ENCODE results near the gene PDLIM7.
"Not testable (repeated sequence)": the region's sequence is repeated elsewhere in the genome, so short reads cannot be mapped to it uniquely, and the experiment has no call there.

The PDLIM7 gene

DNA sequence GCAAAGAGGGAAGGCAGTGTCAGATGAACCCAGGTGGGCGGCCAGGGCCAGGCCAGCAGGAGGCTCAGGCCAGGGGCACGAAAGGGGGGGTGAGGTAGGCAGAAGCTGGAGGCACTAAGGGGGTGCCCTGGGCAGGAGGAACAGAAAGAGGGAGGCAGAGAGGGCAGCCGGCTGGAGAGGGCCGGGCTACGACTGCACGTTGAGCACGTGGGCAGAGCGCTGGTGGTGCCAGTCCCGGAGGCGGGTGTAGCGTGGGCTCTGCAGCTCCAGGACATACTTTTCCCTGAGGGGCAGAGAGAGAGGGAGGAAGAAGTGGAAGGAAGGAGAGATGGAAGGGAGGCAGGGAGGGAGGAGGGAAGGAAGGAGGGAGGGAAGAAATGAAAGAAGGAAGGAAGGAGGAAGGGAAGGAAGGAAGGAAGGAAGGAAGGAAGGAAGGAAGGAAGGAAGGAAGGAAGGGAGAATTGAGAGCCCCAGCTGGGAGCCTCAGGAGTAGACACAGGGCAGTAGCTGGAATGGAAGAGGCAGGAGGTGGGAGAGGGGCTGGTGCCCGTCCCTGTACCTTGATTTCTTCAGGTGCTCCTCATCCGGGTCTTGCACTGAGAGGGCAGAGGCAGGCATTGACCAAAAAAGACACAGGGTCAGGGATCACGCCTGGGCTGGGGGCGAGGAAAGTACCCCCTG, 7.0 kb downstream of the PDLIM7 start:
- DNase-seq: no peak

DNA sequence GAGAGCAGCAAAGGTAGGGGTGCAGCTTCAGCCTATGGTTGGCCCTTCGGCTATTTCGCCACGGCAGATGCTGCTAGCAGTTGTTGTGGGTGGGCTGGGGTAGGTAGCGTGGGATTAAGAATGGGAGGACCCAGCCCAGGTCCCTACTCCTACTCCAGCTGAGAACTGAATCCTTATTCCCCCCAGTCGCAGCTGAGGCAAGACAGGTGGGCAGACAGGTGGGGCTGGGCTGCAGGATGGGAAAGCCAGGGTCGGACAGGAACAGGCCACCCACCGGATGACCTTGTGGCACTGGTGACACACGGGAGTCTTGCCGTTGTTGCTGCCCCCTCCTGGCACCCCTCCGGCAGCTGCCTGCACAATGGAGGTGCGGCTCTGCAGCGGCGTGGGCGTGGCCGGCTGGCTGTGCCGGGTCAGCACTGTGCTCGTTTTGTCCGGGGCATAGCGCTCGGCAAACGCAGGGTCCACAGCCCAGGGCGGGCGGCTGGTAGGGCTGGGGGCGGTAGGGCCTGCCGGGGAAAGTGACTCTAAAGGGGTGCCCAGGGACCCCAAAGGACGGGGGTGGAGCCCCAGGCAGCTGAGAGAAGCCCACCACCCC, 8.2 kb downstream of the PDLIM7 start:
- no peak for DNase-seq

DNA sequence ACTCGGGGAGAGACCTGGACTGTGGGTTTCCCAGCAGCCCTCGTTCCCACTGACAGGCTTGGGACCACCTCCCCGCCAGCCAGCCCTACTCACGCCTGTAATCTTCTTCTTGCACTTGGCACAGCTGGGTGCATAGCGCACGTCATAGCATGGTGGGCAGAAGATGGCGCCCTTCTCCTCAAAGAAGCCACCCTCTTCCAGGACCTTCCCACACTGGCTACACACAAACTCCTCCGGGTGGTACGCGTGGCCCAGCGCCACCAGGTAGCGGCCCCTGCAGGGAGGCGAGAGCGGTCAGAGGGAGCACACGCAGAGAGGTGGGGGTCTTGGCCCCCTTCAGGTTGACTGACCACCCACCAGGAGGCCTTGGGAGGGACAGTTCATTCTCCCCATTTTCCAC, 9.4 kb downstream of the PDLIM7 start:
- DNase-seq: no peak

DNA sequence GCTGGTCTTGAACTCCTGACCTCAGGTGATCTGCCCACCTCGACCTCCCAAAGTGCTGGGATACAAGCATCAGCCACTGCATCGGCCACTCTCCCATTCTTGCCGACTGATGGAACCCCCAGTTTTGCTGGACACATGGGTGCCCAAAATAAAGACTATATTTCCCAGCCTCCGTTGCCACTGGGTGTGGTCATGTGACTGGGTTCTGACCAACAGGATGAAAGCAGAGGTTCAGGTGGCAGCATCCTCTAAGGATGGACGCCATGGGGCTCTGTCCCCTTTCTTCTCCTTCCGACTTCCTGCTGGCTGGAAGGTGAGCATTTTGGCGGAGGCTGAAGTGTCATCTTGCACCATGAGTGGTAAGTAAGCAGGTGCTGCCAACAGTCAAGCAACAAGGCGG, 10.3 kb downstream of the PDLIM7 start:
- no peak for DNase-seq

DNA sequence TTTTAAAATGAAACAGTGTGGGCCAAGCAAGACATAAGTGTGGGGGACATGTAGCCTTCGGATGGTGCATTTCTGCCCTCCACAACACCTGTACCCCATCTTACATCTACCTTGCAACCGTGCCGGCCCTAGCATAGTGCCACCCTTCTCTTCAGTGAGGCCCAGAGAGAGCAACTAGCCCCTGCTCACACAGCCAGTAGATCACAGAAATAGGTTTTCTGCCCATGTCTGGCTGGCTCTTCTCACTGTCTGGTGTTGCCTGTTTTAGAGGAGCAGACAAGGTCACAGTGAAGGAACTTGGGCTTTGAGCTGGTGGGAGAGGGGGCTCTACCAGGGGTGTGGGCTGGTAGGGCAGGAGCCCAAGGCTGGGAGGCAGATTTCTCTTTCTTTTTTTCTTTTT, 11.1 kb downstream of the PDLIM7 start:
- no peak for DNase-seq

DNA sequence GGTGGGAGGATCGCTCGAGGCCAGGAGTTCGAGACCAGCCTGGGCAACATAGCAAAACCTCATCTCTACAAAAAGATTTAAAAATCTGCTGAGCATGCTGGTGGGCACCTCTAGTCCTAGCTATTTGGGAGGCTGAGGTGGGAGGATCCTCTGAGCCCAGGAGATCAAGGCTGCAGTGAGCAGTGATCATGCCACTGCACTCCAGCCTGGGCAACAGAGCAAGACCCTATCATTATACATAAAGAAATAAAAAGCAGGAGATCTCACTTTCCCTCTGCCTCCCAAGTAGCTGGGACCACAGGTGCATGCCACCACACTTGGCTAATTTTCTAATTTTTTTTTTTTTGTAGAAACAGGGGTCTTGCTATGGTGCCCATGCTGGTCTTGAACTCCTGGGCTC, 11.7 kb downstream of the PDLIM7 start:
- not testable (repeated sequence) for DNase-seq

DNA sequence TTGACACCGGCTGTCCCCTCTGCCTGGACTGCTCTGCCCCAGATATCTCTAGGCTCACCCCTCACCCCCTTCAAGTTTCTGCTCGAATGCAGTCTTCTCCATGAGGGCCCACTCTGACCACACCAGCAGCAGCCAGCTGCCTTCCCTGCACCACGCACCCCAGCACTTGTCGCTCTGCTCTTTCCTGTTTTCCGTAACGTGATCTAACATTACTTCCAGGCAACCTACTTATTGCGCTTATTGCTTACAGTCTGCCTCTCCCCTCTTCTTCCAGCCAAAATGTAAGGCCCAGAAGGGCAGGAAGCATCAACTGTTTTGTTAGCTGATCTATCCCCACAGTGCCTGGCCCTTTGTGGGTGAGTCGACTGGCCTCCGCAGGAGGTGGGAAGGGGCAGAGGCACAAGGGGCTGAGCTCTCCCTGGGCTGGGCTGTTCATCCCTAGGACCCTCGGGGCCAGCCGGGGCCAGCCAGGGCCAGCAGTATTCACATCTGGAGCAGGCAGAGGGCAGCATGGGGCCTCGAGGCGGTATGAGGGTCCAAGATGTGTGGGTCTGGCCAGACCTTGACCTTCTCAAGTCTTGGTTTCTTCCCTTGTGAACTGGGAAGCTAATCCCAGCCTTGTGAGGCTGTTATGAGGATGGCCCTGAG, 12.4 kb downstream of the PDLIM7 start:
- no peak for DNase-seq

DNA sequence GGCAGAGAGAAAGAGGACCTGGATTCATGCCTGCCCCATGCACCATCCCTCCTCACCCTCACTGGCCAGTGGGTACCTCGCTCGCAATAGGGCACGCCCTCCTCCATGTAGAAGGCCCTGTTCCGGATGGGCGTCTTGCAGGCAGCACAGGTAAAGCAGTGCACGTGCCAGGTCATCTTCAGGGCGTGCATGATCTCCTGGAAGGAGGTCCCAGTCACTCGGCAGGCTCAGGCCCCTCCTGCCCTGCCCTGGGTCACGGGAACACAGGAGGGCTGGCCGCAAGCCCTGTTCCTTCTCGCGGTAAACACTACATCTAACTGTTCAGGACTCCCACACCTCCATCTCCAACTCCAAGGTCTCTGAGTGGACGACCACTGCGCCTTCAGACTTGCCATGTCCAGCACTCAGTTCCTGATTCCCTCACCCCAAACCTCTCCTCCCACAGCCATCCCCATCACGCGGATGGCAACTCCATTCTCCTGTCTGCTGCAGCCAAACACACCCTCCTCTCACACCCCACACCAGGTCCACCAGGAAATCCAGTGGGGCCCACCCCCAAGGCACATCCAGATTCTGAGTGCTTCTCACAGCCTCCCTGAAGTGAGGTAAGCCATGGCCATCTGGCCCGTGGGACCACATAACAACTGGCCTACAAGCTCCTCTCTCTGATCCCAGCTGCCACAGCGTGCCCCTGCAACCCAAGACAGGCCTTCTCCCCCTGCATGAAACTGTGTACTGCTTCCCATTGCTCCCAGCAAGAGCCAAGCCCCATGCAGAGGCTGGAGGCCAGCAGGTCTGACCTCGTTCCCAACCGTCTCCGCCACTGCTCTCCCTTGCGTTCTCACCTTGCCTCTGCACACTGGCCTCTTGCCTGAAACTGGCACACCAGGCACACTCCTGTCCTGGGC, 13.2 kb downstream of the PDLIM7 start:
- no peak for DNase-seq

DNA sequence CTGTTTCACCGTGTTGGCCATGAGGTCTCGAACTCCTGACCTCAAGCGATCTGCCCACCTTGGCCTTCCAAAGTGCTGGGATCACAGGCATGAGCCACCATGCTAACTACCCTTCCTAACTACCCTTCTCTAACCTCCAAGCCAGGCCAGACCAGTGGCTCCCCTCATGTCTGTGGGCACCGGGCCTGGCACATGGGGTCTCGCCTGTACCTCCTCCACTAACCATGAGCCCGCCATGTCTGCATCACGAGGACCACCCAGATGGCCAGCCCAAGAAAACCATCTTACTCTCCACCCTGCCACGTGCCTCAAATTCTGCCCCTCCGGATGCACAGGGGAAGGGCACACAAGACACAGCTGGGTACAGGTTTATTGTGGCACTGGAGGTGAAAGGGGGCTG, 14.4 kb downstream of the PDLIM7 start:
- DNase-seq: no peak

DNA sequence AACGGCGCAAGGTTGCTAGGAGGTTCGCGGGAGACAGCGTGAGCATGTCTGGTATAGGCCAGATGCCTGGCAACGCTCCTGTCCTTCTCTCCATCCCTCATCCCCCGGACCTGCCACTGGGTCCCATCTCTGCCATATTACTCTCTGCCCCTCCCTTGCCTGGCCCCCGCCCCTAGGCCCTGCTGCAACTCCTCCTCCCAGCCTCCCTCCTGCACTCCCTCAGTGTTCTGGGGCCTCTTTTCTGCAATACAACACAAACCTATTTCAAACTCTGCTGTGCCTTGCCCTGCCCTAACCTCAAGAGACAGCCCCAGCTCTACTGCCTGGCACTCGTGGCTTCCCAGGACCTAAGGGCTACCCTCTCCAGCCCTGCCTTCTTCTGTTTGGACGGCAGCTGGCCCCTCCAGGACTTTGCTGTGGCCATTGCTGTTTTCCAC, 15.0 kb downstream of the PDLIM7 start:
- DNase-seq: no peak

DNA sequence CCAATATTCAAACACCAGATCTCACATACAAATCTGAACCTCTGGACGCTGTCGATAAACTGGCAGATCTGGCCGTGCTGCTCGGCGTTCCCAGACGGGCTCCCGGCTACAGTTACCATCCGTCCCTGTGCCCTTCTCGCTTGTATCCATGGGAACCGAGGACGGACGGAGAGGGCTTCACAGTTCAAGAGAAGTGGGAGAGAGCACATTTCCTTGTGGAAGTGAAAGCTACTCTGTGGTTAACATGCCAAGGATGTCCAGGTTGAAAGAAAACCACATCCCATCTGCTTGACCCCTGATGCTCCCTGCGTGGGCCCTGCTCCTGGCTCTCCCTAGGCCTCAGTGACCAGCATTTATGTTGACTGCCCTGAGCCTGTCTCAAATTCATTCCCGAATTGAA, 17.6 kb downstream of the PDLIM7 start:
- no peak for DNase-seq

DNA sequence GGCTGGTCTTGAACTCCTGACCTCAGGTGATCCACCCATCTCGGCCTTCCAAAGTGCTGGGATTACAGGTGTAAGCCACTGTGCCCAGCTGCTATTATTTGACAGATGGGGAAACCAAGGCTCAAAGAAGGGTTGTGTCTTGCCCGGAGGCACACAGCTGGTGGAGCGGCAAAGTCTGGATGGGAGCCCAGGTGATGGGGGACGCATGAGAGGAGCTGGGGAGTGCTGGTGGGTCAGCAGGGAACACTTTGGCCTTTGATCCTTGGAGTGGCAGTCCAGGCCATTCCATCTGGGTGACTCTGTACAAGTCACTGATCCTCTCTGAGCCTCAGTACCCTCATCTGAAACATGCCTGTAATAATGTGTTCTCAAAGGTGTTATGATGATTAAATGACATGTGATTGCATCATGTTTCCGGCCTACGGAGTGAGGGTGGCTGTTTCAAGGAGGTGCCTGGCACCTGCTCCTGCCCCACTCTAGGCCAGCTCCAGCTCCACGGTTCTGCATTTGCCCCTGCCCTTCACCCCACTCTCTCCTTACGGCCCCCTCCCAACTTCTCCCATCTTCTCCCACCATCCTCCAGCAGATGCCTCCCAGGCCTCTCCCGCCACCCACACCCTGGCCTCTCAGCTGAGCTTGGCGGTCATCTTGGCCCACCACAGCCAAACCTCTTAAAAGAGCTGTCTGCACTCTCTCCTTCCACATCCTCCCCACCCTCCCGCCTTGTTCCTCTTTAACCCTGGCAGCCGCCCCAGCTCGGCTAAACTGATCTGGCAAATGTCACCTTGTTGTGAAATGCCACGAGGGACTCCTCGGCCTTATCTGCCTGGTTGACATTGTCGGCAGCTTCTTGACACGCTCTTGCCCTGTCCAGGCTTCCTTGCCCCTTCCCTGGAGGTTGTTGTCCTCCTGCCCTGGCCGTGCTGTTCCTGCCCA, 18.4 kb downstream of the PDLIM7 start:
- DNase-seq: peak; percentile 65

DNA sequence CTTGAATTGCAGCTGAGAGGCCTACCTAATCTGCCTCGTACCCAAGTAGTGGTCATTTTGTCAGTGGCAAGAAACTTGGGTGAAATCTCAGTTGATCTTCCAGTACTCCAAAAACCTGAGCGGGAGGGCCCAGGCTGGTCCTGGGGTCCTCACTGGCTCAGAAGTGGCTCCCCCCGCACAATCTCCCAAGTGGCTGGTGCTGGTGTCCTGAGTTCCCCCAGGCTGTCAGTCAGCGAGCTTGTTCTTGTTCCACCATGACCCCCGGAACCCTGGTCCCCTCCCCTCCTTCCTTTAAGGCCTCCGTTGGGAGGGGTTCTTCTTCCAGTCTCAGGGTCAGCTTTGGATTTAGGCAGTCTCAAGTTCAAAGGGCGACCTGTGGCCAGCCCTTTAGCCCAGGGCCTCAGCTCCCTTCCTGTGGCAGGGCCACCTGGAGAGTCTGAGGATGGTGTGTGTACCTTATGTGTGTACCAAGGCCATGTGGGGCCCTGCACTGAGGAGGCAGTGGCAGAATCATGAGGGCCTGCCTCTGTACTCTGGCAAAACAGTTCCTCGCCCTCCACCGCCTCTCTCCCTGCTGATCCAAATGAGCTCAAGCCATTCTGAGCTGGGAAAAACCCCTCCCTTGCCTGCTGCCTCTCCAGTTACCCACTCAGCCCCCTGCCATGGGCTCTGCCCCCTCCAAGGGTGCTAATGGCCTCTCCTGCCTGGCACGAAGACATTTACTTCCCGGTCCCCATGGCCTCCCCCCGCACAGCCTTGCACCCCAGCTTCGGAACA, 19.5 kb downstream of the PDLIM7 start:
- no peak for DNase-seq

DNA sequence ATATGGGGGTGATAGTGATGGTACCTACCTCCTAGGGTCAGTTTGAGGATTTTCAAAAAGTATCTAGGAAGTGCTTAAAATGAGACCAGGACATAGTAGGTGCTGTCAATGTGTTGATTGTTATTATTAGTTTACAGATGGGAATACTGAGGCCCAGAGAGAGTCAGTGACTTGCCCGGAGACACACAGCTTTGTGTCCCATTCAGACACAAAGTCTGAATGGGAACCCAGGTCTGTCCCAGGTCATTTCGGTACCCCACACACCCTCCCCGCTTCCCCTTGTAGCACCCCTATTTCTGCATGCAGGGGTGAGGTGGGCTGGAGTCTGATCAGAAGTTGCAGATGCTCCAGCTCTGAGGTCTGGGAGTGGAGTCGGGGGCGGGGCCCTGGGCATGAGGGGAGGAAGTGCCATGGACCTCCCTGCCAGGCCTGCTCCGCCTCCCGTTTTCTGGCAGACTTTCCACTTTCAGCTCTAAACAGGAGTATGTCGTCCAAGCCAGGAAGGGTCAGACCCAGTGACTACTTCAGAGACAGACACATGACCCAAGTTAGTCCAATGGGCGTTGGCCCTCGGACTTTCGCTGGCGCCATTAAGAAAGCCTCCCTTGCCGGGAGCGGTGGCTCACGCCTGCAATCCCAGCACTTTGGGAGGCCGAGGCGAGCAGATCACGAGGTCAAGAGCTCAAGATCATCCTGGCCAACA, 20.7 kb downstream of the PDLIM7 start:
- no peak for DNase-seq

DNA sequence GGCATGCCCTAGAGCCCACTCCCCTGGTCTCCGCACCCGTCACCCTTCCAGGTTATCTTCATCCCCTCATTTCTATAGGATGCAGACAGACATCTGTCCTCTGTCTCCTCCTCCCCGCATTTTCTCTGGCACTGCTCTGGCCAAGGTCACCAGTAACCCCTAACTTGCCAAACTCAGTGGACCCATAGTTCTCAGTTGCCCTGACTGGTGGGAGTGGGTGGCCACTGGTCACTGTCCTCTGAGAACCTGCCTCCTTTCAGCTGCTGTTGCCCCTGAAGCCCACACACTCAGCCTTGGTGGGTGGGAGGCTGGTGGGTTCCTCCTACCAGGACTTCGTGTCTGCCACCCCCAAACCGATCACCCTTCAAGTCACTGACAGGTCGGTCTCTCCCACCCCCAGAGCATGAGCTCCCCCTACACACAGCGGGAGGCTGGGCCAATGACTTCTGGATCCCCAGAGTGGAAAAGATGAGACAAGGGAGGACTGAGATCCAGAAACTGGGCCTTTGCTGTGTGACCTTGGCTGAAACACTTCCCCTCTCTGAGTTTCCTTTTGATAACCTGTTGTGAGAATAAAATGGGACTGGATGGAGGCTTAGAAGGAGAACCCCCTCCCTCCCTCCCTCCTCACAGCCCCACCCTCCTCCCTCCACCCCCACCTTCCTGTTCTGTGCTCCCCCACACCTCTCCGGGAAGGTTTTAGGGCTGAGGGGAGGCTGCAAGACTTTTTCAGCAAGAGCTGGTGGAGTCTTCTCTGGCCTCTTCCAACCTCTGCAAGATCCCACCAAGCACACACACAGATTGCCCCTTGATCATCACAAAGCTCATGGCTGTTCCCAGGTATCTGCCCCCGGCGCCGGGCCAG, 21.6 kb downstream of the PDLIM7 start:
- no peak for DNase-seq

DNA sequence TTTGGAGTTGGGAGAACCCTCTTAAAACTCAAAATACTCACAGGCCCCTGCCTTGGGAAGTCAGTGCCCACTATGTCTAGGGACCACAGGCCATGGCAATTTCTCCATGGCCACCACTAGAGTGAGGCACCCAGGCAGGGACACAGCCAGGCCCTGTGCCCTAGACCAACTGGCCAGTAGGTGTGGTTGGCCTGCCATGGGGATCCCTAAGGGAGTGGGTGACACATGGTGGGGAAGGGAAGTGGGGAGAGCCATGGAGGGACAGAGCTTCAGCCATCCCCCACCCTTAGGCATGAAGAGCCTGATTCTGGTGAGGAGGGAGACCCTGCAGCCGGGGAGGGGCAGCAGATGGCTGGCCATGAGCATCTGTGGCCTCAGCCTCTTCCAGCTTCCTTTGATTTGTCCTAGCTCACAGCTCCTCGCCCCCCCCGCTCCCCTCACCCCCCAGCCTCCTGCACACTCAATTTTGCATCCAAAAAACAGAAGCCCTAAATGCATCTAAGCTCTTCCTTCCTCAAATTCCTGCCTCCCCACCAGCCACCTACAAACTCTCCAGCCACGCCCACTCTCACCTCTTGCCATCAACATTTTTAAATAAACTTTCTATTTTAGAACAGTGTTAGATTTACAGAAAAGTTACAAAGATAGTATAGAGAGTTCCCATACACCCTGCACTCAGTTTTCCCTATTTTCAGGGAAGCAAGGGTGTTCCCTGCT, 22.4 kb downstream of the PDLIM7 start:
- no peak for DNase-seq

DNA sequence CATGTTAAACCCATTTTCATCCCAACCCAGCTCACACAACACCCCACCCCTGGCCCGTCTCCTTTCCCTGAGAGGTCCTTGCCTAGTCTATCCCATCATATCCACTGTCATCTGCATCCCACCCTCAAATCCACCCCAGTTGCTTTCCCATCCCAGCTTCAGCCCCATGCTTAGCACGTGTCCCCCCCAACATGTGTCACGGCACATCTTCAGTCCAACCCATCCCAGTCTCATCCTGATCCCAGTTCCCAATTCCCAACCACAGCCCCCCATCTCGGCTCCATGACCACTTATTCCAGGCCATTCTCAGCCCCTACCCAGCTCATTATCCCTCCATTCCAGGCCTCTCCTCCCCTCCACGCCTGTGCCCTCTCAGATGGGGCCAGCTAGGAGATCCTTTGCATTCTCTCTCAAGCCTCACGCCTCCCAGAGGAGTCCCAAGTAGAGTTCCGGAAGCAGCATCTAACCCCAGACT, 23.4 kb downstream of the PDLIM7 start:
- DNase-seq: no peak

DNA sequence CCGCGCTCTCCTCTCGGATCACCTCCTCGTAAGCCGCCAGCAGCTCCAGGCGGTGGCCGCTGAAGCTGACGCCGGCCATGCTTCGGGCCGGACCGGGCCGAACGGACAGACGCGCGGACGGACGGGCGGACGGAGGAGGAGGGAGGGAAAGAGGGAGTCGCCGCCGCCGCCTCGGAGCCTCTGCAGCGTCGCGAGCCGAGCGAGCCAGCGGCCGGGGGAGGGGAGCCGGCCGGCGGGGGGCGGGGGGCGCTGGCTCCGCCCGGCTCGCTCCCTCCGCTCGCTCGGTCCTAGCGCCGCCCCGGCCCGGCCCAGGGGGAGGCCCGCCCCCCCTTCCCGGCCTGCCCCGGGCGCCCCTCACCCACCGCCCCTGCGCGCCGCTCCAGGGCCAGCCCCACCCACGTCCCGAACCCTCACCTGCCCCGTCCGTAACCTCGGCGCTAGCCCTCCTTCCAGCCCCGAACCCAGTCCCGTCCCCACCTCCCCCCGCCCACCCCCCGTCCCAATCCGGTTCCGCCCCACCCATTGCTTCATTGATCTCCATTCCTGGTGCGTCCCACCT, 23.9 kb downstream of the PDLIM7 start, which contains the start of gene DBN1:
Gene DBN1, minus strand, starts transcription at position 192 of the 559 bp plus-strand sequence. Its CDS starts 113 bp downstream, at position 79.
- DNase-seq: no peak

All from activated CD4-positive, alpha-beta T cell treated with anti-CD3 and anti-CD28 coated beads, Interleukin-10, Interleukin-2, amounts not matched to agents 100 ng/mL and 50 ng/mL, durations not matched to agents 16 hours and 8 hours (primary cell).